Medulla oblongata (tissue), 1 donor: ENCODE results near the gene CENPC.

Experiments used
- DNase-seq: peaks from one replicate; pipeline ENCODE4 v3.0.0-alpha.2; 2015; ENCODE audit errors: extremely low spot score

CENPC gene, protein sequence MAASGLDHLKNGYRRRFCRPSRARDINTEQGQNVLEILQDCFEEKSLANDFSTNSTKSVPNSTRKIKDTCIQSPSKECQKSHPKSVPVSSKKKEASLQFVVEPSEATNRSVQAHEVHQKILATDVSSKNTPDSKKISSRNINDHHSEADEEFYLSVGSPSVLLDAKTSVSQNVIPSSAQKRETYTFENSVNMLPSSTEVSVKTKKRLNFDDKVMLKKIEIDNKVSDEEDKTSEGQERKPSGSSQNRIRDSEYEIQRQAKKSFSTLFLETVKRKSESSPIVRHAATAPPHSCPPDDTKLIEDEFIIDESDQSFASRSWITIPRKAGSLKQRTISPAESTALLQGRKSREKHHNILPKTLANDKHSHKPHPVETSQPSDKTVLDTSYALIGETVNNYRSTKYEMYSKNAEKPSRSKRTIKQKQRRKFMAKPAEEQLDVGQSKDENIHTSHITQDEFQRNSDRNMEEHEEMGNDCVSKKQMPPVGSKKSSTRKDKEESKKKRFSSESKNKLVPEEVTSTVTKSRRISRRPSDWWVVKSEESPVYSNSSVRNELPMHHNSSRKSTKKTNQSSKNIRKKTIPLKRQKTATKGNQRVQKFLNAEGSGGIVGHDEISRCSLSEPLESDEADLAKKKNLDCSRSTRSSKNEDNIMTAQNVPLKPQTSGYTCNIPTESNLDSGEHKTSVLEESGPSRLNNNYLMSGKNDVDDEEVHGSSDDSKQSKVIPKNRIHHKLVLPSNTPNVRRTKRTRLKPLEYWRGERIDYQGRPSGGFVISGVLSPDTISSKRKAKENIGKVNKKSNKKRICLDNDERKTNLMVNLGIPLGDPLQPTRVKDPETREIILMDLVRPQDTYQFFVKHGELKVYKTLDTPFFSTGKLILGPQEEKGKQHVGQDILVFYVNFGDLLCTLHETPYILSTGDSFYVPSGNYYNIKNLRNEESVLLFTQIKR

DNA sequence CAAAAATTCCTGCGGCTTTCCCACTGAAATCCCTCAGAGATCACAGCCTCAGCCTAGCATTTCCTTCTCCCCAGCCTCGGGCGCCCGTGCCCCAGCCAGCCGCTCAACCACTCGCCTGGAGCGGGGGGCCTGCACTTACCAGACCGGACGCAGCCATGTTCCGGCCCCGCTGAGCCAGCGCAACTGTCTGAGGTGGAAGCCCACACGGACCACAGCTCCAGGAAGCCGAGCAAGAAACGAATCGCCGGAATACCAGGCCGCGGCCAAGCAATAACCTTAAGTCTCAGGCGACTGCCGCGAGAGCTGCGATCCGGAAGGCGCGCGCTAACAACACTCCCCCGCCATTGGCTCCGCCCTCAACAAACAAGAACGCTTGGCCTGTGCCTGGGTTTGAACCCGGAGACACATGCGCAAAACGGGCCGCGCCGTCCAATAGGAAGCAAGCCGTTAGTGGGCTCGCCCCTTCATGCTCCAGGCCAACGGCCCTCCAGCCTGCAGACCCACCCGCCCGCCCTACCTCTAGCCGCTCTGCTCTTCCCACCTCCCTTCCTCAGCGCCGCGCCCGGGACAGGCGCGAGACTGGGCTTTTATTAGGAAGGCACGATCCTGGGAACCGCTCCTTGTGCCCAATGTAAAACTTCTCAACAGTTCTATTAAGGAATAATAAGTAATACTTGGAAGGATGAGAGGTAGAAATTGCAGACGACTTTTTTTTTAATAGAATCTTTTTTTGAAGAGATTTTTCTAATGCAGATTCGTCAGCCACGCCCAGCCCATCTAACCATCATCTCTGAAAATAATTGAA, at the start of gene CENPC:
Gene CENPC, minus strand, starts transcription at position 305 of the 805 bp plus-strand sequence. Its CDS starts 148 bp downstream, at position 157.
- DNase-seq, result peak; percentile 97

DNA sequence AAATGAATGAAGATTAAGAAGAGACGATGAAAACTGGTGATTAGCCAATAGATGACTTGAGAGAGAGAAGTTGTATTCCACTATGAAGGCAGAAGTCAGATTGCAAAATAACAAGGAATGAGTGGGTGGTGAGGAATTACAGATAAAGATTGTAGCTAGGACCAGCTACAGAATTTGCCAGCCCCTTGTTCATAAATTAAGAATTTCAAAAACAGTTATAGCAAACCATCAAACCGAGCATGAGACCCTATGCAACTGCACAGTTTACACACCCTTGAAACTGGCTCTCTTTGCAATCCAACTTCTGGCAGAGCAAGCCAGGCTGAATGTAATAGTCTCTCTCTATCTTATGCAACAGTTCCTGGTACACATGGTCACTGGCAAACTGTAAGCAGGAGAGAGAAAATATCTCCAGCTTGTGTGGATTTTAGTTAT, 48.5 kb upstream of the CENPC start:
- peak; percentile 27 for DNase-seq

DNA sequence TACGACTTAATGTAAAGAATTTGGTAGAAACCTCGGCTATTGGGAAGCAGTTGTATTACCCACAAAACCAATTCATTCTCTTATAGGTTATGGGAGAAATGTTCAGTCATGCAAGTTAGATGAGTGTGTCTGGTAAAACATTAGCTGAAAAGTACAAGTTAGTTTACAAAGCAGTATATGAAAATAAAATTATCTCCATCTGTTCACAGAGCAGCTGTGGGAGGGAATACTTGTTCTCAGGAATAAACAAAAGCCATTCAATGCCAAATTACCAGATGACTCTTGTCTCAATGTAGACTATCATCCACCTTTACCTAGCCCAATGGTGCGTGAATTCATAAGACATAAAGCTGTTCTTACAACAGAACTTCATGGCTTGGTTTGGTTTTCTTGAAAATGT, 41.9 kb upstream of the CENPC start:
- no peak for DNase-seq

DNA sequence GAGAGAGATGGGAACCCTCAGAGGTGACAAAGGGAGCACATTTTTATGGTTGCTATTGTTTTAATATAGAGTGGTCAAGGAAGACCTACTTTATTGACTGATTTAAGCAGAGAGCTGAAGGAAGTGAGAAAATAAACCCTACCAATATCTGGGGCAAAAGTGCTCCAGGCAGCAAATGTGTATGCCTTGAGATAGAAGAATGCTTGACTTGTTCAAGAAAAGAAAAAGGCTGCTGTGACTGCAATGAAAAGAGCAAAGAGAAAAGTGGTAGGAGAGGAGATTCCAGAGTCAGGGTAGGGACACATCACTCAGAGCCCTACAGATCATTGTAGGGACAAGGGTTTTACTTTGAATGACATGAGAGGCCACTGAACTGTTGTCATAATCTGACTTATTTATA, 39.2 kb upstream of the CENPC start:
- DNase-seq, result no peak

DNA sequence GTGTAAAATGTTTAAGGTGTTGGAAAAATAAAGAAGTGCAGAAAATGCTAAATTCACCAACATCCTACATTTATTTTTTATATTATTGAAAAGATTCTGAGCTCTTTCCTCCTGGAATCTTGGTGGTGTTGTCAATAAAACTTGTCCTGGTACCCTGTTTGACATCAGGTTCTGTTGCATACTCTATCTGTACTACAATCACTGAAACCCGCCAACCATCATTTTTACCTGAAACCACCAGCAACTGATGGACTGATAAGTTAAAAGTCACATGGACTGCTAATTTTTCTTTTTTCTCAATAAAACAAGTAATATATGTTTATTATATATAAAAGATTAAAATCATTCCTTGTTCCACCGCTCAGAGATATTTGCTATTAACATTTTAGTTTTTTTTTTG, 36.6 kb upstream of the CENPC start:
- DNase-seq, result no peak

DNA sequence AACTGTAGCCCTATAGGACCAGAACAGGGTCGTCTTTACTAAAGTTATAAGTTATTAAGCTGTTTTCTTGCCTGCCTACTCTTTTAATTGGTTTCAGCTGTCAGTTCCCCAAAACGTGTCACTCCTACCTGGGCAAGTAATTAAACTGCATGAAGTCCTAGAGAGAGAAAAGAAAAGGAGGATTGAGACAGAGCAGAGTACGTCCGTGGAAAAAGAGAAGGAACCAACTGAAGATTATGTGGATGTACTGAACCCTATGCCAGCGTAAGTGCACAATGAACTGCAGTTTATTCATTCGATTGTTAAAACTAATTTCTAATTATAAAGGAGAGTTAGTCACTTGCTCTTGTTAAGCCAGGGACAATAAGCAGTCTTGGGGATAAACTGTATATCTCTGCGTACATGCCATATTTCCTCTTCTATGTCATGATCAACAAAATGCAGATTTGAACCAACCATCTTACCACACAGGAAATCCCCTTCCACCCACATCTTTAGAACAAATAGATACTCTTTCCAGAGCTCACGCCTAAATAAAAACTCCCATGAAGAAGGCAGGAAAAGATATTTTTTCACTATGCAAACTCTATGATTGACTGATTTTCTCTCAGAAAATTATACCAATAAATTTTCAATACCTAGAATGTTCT, 36.0 kb upstream of the CENPC start:
- DNase-seq, result no peak

DNA sequence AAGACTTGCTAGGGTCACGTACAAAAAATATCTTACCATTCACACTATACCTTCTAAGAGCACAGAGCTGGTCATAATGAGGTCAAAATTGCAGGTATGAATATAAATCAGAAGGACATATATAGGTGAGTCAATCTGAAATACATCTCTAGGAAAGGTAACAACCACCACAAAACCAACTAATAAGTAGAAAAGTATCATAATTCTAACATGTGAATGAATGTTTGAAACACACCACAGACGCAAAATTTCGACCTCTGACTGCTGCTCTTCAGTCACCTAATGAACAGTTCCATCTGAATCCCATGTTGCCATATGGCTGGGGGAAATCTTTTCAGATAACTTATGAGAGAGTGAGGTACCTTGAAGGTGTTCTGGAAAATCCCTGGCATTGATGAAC, 35.3 kb upstream of the CENPC start:
- no peak for DNase-seq

DNA sequence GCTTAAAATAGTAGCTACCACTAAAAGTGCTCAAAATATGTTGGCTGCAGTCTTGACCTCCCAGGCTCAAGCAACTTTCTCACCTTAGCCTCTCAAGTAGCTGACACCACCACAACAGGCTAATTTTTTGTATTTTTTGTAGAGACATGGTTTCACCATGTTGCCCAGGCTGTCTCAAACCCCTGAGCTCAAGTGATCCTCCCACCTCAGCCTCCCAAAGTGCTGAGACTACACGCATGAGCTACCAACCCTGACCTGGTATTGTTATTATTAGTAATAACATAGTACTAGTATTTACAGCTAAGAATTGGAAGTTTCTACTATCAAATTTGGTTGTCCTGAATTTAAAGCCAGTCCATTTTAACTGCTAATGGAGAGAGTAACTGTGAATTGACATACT, 31.2 kb upstream of the CENPC start:
- no peak for DNase-seq

DNA sequence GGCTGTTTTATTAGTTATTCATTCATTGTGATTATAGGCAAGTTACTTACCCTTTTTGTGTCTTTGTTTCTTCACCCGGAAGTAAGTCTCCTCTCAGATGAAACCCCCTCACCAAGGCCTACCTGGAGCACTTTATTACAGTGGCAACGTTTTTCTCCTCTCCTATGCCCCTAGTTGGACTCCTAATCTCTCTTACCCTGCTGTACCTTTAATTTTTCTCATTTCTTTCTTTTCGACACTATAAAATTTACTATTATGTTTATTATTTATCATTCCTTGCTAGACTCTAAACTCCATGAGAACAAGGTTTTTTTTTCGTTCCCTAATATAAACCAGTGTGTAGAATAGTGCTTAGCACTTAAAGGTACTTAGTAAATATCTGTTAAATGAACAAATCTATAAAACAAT, 30.8 kb upstream of the CENPC start:
- DNase-seq, result no peak

DNA sequence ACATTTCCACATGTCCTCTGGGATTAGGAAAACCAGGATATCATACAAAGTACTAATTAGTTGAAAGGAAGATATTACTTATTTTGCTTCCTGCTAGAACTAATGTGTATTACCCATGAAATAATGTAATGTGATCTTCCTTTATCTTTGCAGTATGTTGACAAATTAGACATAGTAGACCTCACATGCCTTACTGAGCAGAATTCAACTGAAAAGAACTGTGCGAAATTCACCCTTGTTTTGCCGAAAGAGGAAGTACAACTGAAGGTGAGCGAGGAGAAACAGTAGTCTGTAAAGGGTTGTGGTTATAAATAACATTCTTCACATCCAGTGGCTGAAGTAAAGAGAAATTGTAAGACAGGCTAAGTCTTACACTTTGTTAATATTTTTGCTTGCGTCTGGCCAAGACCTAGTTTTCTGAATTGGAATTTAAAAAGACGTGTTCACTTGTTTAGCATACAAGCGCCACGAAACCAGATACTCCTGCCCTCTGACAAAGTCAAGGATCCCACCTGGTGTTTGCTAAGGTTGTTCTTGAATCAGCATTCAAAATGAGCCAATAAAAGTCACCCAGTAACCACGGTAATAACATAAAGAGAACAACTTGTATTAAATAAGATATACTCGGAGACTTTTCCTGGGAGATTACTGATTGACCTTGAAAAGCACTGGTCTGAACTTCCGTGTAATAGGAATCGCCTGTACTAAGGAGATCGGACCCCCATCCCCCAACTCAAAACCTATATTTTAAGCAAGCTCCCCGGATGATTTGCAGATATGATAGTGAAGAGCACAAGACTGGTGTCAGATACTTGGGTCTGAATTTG, 30.1 kb upstream of the CENPC start:
- DNase-seq, result no peak

DNA sequence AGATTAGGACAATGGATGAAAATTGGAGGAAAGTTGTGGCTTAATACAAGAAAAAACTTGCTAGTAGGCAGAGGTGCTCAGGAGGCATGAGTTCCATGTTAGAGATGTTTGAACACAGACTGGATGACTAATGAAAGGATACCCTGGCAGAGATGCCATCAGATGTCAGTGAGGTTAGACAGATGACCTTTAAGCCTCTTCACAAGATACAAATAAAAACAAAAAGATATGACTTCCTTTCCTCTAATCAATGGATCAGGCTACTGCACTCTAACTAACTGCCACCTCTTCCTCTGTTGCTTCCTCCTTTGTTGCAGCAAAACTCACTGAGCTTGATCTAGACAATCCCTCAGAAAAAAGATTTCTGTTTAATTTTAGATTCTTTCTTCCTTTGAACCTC, 27.9 kb upstream of the CENPC start:
- DNase-seq, result no peak

DNA sequence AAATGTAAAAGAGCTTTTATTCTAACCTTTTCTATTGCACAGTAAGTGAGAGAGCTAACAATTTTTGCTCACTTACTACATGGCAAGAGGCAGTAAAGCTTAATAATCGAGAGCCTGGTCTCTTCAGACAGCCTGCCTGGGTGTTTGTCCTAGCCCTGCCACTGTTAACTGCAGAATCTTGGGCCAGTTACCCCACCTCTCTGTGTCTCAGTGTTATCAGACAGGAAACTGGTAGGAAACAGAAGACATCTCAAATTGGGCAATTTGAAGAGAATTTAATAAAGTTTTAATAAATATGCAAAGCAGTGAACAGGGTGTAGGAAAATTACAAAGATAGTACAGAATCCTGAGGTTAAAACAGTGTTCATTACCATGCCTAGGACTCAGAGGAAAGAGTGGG, 26.7 kb upstream of the CENPC start:
- DNase-seq, result no peak

DNA sequence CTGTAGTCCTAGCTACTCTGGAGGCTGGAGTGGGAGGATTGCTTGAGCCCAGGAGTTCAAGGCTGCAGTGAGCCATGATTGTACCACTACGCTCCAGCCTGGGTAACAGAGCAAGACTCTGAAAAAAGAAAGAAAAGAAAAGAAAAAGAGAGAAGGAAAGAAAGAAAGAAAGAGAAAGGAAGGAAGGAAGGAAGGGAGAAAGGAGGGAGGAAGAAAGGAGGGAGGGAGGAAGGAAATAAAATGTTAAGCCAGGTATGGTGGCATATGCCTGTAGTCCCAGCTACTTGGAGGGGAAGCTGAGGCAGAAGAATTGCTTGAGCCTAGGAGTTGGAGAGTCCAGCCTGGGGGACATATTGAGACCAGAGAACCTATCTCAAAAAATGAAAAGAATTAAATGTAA, 25.2 kb upstream of the CENPC start:
- no peak for DNase-seq

DNA sequence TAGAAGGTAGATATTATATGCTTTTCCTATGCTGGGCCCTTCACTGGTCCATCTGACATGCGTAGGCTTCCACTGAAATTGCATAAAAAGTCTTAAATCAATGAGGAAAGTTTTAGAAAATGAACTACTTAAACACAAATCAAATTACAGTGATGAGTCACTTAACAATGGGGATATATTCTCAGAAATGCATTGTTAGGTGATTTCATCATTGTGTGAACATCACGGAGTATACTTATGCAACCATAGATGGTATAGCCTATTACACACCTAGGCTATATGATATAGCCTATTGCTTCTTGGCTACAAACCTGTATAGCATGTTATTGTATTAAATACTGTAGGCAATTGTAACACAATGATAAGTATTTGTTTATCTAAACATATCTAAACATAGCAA, 23.5 kb upstream of the CENPC start:
- no peak for DNase-seq

DNA sequence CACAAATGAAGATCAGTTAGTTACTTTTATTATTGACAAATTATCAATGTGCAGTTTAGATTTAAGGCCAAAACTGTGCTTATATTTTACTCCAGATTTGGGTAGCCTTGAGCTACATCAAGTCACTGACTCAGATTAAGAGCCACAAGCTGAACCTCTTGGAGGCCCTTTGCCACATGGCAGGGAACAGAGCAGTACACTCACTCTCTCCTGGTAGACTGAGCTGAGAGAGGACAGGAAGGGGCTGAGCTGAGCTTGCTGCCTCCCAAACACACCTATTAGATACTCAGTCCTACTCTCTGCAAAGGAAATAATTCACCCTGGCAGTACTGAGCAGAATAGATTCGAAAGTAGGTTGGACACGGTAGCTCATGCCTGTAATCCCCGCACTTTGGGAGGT, 21.0 kb upstream of the CENPC start:
- DNase-seq, result no peak

DNA sequence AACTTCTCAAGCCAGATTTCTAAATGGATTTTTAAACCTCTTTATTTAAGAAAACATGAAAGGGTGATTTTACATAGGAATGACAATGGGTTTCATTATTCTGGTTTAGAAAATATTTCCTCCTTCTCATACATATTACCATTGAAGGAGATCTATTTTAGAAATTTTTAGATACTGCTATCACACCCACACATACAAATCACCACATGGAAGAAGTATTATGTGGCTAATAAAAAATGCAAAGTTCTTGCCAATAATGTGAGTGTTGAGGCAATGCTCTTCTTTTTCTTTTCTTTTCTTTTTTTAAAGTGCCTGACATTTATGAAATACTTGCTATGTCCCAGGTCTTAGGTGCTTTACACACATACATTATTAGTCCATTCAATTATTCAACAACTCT, 20.0 kb upstream of the CENPC start:
- no peak for DNase-seq

DNA sequence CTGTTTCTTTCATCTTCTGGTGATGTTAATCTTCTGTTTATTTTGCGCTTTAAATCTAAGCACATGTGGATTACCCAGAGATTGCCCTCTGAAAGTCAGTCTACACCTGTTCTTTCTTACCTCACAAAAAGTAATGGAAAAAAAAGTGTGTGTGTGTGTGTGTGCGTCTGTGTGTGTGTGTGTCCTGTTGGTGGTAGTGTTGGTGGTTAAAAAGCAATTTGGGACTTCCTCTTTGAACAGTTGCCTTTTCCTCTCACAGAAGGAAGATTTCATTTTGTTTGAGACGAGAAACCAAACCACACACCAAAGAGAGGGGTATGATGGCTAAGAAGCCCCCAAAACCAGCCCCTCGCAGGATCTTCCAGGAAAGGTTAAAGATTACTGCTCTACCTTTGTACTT, 13.2 kb upstream of the CENPC start, which contains the start of gene STAP1:
Gene STAP1, plus strand, starts transcription at position 235 of the 400 bp plus-strand sequence. Its CDS starts 83 bp downstream, at position 318.
- DNase-seq, result no peak

DNA sequence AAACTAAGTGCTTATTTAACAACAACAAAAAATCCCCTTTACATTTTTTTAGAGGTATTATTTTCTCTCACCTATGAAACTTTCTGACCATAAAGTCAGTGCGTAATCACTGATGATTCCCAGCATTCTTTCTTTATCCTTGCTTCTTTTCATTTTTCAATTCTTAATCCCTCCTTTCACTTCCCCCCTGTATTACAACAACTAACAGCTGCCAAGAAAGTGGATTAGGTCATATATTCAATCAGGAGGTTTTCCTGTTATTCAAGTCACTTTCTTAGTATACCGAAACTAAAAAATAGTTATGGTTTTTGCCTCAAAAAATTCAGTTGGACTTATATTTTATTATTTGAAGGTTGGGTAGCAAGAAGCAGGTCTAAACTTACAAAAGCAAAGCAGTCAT, 11.1 kb upstream of the CENPC start:
- DNase-seq, result no peak

DNA sequence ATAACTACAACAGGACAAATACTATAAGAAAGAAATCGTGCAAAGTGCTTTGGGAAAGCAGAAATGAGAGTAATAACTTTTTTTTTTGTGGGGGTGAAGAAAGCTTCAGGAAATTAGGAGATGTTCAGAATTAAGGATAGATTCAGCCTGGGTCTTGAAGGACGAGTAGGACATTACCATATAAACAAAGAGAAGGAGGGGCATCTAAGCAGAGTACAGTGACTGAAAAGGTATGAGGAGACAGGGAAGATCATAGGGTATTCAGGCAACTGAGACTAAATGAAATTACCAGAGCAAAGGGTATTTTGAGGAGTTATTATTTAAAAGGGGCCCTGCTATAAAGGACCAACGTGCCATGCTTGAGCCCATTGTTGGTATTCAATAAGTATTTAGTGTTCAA, 10.1 kb upstream of the CENPC start:
- DNase-seq, result no peak

DNA sequence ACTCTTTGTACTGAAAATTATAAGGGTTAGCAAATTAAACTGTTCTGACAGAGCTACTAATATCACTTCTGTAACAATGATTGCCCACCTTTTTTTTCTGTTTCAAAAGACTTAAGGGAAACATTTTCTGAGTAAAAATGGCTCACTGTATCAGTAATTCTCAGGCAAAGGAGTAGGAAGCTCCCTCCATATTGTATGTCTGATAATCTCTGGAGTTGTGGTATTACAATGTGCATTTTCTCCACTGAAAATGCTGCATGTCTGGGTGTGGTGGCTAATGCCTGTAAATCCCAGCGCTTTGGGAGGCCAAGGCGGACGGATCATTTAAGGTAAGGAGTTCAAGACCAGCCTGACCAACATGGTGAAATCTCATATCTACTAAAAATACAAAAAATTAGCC, 8.8 kb upstream of the CENPC start:
- no peak for DNase-seq
